Stimulated activated CD4-positive, alpha-beta T cell treated with anti-CD3 and anti-CD28 coated beads, TNF-alpha, amount 100 ng/mL, for 48 hours (primary cell): ENCODE results near the gene IL5.
"Not testable (repeated sequence)": the region's sequence is repeated elsewhere in the genome, so short reads cannot be mapped to it uniquely, and the experiment has no call there.

Experiments used
- DNase-seq, 3 donors: peaks; one replicate each; pipeline ENCODE4 v3.0.0-alpha.2; 2020; ENCODE audit warnings: low read depth in 3 of 3

Gene IL5

GRCh38 chr5:132528866-132529634, 14.3 kb downstream of the IL5 start:
- no peak for DNase-seq

DNA sequence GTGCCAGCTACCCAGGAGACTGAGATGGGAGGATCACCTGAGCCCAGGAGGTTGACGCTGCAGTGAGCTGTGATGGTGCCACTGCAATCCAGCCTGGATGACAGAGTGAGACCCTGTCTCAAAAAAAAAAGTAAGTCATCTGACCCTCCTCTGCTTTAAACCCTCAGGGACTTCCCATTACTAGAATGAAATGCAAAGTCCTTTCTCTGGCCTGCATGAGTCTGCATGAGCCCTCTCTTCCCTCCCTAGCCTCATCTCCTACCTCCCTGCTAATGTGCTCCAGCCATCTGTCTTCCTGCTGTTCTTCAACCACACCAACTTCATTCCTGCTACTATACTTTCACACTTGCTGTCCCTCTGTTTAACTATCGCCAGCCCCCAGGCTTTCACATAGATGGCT, 15.3 kb downstream of the IL5 start:
- no peak for DNase-seq

DNA sequence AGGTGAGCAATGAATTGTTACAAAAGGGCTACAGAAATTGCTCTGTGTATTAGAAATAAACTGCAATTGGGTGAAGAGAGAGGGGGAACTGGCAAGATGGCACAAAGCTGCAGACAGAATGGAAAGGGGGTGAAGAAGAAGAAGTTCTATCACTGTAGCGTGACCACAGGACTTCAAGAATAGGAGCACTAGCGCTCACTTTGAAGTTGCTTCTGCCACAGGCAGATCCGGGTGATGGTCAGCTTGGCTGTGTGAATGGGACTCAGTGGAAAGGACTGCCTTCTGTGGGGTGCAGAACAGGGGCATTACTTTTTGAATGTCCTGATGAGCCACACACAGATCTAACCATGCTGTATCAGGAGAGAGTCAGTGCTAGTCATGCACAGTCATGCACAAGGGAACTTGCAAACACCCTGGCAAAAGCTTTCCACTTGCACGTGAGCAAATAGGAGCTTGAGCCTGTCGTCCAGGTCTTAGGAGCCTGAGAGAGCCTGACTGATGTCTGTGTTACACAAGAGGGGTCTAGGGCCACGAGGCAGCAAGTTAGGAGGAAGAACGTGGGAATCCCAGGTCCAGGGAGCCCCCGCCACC, 16.3 kb downstream of the IL5 start:
- no peak for DNase-seq

GRCh38 chr5:132526290-132526973, 16.9 kb downstream of the IL5 start:
- peak in 1 of 3 donors; percentile 41 for DNase-seq

- no peak for DNase-seq
These were observed 18.0 kb downstream of the IL5 start for GRCh38 chr5:132525299-132525724.

GRCh38 chr5:132524877-132525276, 18.4 kb downstream of the IL5 start:
- DNase-seq = not testable (repeated sequence)

DNA sequence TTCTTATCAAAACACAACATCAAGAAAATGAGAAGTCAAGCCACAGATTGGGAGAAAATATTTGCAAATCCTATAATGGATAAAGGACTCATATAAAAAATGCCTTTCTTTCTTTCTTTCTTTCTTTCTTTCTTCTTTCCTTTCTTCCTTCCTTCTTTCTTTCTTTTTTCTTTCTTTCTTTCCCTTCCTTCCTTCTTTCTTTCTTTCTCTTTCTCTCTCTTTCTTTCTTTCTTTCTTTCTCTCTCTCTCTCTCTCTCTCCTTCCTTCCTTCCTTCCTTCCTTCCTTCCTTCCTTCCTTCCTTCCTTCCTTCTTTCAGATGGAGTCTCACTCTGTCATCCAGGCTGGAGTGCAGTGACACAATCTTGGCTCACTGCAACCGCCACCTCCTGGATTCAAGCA, 21.3 kb downstream of the IL5 start:
- not testable (repeated sequence) for DNase-seq

DNA sequence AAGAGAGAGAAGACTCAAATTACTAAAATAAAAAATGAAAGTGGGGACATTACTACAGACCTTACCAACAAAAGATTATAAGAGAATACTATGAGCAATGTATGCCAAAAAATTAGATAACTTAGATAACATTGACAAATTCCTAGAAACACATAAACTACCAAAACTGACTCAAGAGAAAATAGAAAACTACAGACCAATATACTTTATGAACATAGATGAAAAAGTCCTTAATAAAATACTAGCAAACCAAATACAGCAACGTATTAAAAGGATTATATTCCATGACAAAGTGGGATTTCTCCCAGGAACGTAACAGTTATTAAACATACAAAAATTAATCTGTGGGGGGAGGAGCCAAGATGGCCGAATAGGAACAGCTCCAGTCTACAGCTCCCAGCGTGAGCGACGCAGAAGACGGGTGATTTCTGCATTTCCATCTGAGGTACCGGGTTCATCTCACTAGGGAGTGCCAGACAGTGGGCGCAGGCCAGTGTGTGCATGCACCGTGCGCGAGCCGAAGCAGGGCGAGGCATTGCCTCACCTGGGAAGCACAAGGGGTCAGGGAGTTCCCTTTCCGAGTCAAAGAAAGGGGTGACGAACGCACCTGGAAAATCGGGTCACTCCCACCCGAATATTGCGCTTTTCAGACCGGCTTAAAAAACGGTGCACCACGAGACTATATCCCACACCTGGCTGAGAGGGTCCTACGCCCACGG, 29.5 kb downstream of the IL5 start:
- DNase-seq = not testable (repeated sequence)

GRCh38 chr5:132510076-132510475, 33.2 kb downstream of the IL5 start:
- no peak for DNase-seq

DNA sequence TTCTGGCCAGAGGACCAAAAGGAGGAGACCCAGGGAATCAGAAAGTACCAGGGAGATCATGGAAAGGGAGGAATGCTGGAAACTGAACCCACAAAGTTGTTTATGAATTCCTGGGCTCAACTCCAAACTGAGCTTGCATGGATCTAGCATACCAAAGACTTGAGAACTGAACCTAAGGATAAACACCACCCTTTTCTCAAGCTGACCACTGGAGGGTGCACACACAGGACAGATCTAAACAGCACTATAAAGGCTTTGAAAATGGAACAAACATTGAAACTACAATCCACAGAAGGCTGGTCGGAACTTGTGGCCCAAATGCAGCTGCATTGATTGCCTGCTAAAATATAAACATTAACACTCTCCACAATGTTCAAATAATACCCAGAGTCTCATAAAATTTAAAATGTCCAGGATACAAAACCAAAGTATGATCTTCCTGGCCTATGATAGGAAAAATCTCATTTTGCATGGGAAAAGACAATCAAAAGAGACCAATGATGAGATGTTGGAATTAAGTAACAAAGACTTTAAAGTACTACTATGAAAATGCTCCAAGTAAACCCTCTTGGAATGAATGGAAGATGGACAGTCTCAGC, 37.1 kb downstream of the IL5 start:
- DNase-seq = no peak

- no peak for DNase-seq
These were observed 37.7 kb downstream of the IL5 start for GRCh38 chr5:132505641-132506040.

GRCh38 chr5:132504746-132505145, 38.6 kb downstream of the IL5 start:
- no peak for DNase-seq

GRCh38 chr5:132503244-132503643, 40.1 kb downstream of the IL5 start:
- DNase-seq = no peak

- no peak for DNase-seq
These were observed 41.1 kb downstream of the IL5 start for GRCh38 chr5:132501961-132502931.

- DNase-seq = no peak
These were observed 41.7 kb downstream of the IL5 start for GRCh38 chr5:132501629-132501956.

DNA sequence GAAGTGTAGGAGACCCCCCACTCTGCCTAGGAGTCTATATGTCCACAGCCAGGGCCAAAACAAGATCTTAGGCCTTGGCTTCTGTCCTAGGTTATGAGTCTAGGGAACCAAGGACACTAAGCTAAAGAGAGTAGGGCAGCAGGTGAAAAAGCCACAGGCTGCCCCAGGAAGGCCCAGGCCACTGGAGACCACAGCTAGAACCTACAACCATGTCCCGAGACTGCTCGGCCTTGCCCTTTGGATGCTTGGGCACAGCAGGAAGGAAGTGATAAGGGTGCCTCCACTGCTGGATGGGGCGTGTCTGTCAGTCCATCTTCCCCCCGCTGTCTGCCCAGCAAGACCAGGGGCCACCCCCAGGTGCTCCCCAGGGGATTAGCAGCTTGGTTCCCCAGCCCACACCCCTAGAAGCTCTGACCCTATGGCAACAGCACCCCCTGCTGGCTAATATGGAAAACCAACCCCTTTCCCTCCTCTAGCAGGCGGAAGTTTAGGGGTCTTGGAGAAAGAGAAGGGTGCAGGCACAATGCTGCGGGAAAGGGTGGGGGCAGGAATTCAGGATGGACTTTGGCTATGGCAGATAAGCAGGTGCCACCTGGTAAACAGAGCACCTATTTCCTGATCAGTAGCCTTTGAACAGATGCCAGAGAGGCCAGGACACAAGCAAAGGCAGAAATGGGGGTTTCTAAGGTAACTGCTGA, 42.2 kb downstream of the IL5 start:
- peak in 2 of 3 donors; percentile 57 to 80 for DNase-seq

DNA sequence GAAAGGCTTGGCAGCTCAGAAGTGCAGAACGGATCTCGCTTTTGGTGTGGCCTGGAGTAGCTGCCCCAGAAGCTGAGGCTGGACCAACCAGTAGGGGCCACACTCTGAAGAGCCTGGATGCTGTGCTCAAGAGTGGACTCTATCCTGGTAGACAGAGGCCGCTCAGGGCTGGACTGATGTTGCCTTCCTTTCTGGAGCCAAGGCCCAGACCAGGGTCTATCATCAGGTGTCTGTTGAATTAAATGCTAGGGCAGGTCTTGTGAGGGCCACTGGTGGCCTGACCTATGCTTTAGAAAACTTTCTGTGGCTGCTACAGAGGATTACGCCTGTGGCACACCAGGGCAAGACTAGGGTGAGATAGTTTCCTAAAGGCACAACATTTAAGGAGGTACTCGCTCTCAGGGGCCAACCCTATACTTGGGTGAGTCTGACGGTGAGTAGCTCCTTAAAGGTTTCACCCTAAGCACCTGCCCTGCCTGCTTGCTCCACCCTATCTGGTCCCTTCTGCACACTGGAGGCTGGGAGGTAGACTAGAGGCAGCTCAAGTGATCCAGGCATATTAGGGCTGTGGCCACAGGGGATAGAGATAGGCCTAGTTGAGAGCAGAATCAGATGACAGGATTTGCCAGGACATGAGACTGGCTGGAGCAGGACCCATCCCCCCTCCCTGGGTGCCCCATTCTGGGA, 42.9 kb downstream of the IL5 start:
- no peak for DNase-seq

DNA sequence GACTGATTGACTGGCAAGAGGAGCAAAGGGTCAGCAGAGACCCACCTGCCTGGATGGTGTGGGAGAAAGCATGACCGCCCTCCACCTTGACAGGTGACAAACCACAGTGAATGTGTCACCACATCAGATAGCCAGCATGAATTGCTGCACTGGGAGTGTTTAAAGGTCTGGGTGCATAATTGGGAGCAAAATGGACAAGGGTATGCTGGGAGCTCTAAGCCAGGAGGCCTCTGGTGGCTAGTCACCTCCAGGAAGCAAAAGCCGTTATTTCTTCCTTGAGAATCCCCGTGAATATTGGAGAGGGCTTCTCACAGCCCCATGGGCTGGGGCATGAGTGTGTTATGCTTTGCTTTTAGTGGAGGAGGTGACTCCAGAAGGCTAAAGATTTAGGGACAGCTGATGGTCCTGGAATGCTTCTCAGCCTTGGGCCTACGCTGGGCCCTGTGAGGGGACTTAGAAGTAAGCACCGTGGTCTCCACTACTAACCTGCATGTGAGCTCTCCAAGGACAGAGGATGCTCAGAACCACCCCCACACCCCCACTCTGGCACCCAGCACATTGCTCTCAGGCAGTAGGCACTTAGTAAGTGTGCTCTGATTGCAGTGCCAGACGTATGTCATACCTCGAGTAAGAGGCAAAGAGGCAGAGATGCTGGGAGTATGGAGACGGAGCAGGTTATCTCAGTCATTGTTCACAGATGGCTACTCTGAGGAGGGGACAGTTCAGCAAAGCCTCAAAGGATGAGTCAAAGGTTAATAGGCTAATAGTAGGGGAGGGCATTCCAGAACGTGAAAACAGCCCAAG, 43.7 kb downstream of the IL5 start:
- no peak for DNase-seq
